Brain microvascular endothelial cell (primary cell): Measurements from ENCODE around the gene SMIM45.

Source experiments
- DNase-seq: peaks from one replicate; pipeline ENCODE4 v3.0.0-alpha.2; 2020
- H3K27ac ChIP-seq: fragments of 250-450 bp; sonication (Bioruptor Pico); 2 replicates; pipeline ENCODE4 v1.5.1; 2020; ENCODE audit warnings: mild to moderate bottlenecking, moderate library complexity
- H3K27me3 ChIP-seq: fragments of 250-450 bp; sonication (Bioruptor Pico); replicated peaks from 2 replicates; pipeline ENCODE4 v1.5.1; 2020; ENCODE audit warnings: mild to moderate bottlenecking
- H3K36me3 ChIP-seq: fragments of 250-450 bp; sonication (Bioruptor Pico); replicated peaks from 2 replicates; pipeline ENCODE4 v1.5.1; 2020; ENCODE audit warnings: mild to moderate bottlenecking
- H3K4me3 ChIP-seq: 2 replicates; pipeline ENCODE4 v1.5.1; 2011; ENCODE audit warnings: low read depth, mild to moderate bottlenecking, control low read depth, low read length, moderate library complexity
- CTCF ChIP-seq: IDR thresholded peaks from 2 replicates; pipeline ENCODE4 v1.5.1; 2011; ENCODE audit warnings: low read depth, mild to moderate bottlenecking, moderate library complexity, low read length, control low read depth, inconsistent platforms; ENCODE audit errors: missing control alignments
- in situ Hi-C: cut with HindIII; loops from 2 replicates; pipeline ENCODE4 v1.10.0; 2017; ENCODE audit warnings: low sequenced_read_pairs, low pct_ligation_motif_present

SMIM45 gene

GRCh38 chr22:41925783-41926460 is 26.0 kb upstream of the SMIM45 start:
- Histone ChIP-seq H3K4me3 (no peak overlapping the region), H3K36me3 (no peaks in the 10 kb centered on the region), H3K27me3 (peaks cover 7% of the 10 kb centered on the region), H3K27ac (no peak overlapping the region)
- DNase-seq, result no peak
- TF ChIP-seq CTCF, result peak; percentile 58
- in situ Hi-C loops, result no loop called here

GRCh38 chr22:41927813-41928212 is 24.1 kb upstream of the SMIM45 start:
- Histone ChIP-seq H3K4me3 (no peak overlapping the region), H3K36me3 (no peaks in the 10 kb centered on the region), H3K27me3 (peaks cover 7% of the 10 kb centered on the region), H3K27ac (no peak overlapping the region)
- no peak for DNase-seq
- in situ Hi-C loops, result no loop called here
- TF ChIP-seq CTCF, result no peak

GRCh38 chr22:41928593-41929417 is 23.1 kb upstream of the SMIM45 start:
- DNase-seq, result no peak
- Histone ChIP-seq H3K27me3 (peaks cover 7% of the 10 kb centered on the region), H3K4me3 (no peak overlapping the region), H3K27ac (no peak overlapping the region), H3K36me3 (no peaks in the 10 kb centered on the region)
- in situ Hi-C loops, result no loop called here
- no peak for TF ChIP-seq CTCF

- Histone ChIP-seq H3K27me3 (peaks cover 7% of the 10 kb centered on the region), H3K36me3 (no peaks in the 10 kb centered on the region), H3K27ac (no peak overlapping the region), H3K4me3 (no peak overlapping the region)
- in situ Hi-C loops, result no loop called here
- TF ChIP-seq CTCF, result no peak
- no peak for DNase-seq
Measured at GRCh38 chr22:41929418-41929810, 22.5 kb upstream of the SMIM45 start.

GRCh38 chr22:41931701-41932269 is 20.2 kb upstream of the SMIM45 start:
- in situ Hi-C loops, result no loop called here
- H3K27ac ChIP-seq, result no peak overlapping the region
- no peak for DNase-seq
- no peaks in the 10 kb centered on the region for H3K36me3 ChIP-seq
- H3K27me3 ChIP-seq, result no peaks in the 10 kb centered on the region
- no peak for TF ChIP-seq CTCF
- H3K4me3 ChIP-seq, result no peak overlapping the region
